Measurements from ENCODE around the gene HOOK2. TPM values are rescaled to one million over a fixed set of nuclear protein-coding genes. Genes with fewer than 3 reads are reported as not detected.

Gene HOOK2
- total RNA-seq, 1 donor from 2014 or later, result 27.9 TPM

DNA sequence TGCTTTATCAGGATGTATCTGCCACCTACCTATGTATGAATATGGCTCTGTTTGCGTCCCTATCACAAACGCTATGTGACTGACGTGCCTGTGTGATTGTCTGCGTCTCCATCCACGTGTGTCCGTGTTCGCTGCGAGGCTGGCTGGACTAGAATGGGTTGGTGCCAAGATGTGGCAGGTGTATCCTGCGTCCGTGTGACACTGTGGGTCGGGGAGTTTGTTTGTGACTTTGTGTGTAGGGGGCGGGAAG, 6.7 kb upstream of the HOOK2 start:
- DNase-seq (ENCODE audit: low read depth, low spot score), result no peak
- no peak for TF ChIP-seq CTCF (conservative IDR thresholded peaks at IDR 0.05)
- H3K4me3 Mint-ChIP-seq, result peak overlapping the region; percentile 90
- no peaks in the 10 kb centered on the region for H3K36me3 Mint-ChIP-seq (ENCODE audit: low read depth)
- H3K4me1 Mint-ChIP-seq, result peaks cover 30% of the 10 kb centered on the region
- H3K9me3 Mint-ChIP-seq, result no peaks in the 10 kb centered on the region
- peaks cover 9% of the 10 kb centered on the region for H3K27me3 Mint-ChIP-seq (ENCODE audit: low read depth)
- H3K27ac Mint-ChIP-seq (ENCODE audit: unreplicated experiment), result peak overlapping the region; percentile 93

GRCh38 chr19:12779162-12779993, 4.0 kb upstream of the HOOK2 start:
- peak overlapping the region; percentile 84 for H3K4me3 Mint-ChIP-seq
- H3K27ac Mint-ChIP-seq (ENCODE audit: unreplicated experiment), result peak overlapping the region; percentile 27
- H3K27me3 Mint-ChIP-seq (ENCODE audit: low read depth), result peaks cover 9% of the 10 kb centered on the region
- no peaks in the 10 kb centered on the region for H3K36me3 Mint-ChIP-seq (ENCODE audit: low read depth)
- TF ChIP-seq CTCF (conservative IDR thresholded peaks at IDR 0.05), result no peak
- peaks cover 33% of the 10 kb centered on the region for H3K4me1 Mint-ChIP-seq
- H3K9me3 Mint-ChIP-seq, result no peaks in the 10 kb centered on the region
- DNase-seq (ENCODE audit: low read depth, low spot score), result peak; percentile 36

- H3K36me3 Mint-ChIP-seq (ENCODE audit: low read depth), result no peaks in the 10 kb centered on the region
- peaks cover 34% of the 10 kb centered on the region for H3K4me1 Mint-ChIP-seq
- DNase-seq (ENCODE audit: low read depth, low spot score), result no peak
- H3K27me3 Mint-ChIP-seq (ENCODE audit: low read depth), result peaks cover 9% of the 10 kb centered on the region
- no peaks in the 10 kb centered on the region for H3K9me3 Mint-ChIP-seq
- no peak for TF ChIP-seq CTCF (conservative IDR thresholded peaks at IDR 0.05)
- peak overlapping the region; percentile 87 for H3K4me3 Mint-ChIP-seq
- peak overlapping the region; percentile 82 for H3K27ac Mint-ChIP-seq (ENCODE audit: unreplicated experiment)
These were observed 3.5 kb upstream of the HOOK2 start for GRCh38 chr19:12778905-12779161.

- Mint-ChIP-seq H3K4me1 (peaks cover 35% of the 10 kb centered on the region), H3K9me3 (no peaks in the 10 kb centered on the region), H3K36me3 (ENCODE audit: low read depth) (no peaks in the 10 kb centered on the region), H3K4me3 (peak overlapping the region; percentile 87), H3K27ac (ENCODE audit: unreplicated experiment) (peak overlapping the region; percentile 82), H3K27me3 (ENCODE audit: low read depth) (peaks cover 9% of the 10 kb centered on the region)
- peak; percentile 40 for DNase-seq (ENCODE audit: low read depth, low spot score)
- no peak for TF ChIP-seq CTCF (conservative IDR thresholded peaks at IDR 0.05)
These were observed 2.9 kb upstream of the HOOK2 start for GRCh38 chr19:12778017-12778904.

- H3K27ac Mint-ChIP-seq (ENCODE audit: unreplicated experiment), result no peak overlapping the region
- peak overlapping the region; percentile 87 for H3K4me3 Mint-ChIP-seq
- H3K4me1 Mint-ChIP-seq, result peaks cover 36% of the 10 kb centered on the region
- no peaks in the 10 kb centered on the region for H3K9me3 Mint-ChIP-seq
- H3K27me3 Mint-ChIP-seq (ENCODE audit: low read depth), result peaks cover 9% of the 10 kb centered on the region
- H3K36me3 Mint-ChIP-seq (ENCODE audit: low read depth), result no peaks in the 10 kb centered on the region
- peak; percentile 82 for DNase-seq (ENCODE audit: low read depth, low spot score)
- TF ChIP-seq CTCF (conservative IDR thresholded peaks at IDR 0.05), result peak; percentile 99
These were observed 2.1 kb upstream of the HOOK2 start for GRCh38 chr19:12777217-12778016.

Measured in neural crest cell (in vitro differentiated cells).